DMS 273 (cell line): ENCODE results near the gene PPP2R2B.

Source experiments
- DNase-seq: peaks from one replicate; lab custom pipeline; 2025; ENCODE audit not compliant: unreplicated experiment; lab: John Stamatoyannopoulos, UW

Gene PPP2R2B

DNA sequence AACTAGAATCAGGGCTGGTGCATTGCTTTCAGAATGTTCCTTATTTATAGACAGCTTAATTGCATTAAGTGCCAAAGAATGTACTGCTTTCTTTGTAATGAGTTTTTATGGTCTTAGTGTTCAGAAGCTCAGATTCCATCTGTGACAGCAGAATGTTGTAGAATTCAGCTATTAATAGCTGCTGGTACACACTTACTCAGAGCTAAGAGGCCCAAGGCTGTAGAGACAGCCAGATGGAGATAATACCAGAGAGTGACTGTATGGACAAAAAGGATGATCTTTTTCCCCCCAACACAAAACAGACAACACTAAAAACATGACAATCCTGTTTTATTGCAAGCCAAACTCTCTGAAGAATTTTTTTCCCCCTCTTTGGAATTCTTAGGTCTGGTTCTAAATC lies 50.2 kb downstream of the PPP2R2B start:
- DNase-seq = peak; percentile 72

DNA sequence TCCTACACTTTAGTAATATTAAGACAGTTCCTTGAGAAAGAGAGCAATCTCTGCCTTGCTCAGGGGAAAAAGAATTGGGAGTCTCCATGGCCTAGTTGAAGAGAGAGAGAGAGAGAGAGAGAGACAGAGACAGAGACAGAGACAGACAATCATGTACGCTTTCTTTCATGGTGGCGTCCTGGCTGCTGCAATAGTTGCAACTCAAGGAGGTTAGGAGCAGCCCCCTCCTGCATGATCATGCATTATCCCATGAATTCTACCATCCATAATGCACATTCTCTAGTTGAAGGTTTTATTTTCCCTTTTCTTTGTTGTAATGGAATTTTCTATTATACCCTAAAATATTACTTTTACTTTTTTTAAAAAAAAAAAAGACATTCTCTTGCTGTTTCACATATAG lies 50.7 kb downstream of the PPP2R2B start:
- DNase-seq = no peak

DNA sequence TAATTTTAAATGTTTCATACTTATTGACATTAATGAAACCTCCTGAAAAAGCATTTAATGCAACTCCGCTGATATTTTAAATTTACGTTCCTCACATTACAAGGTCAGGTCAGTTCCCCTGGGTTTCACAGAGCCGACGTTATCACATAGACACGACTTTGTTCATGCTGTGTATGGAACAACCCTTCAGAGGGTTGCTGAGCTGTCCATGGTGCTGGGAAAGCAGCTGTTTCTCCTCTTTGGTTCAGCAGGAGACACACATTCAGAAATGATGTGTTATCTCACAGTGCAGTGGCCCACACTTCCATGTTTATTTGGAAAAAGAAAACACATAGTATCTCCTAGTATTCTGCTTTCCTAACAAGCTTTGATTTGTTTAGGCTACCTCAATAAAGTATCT lies 53.5 kb downstream of the PPP2R2B start:
- peak; percentile 48 for DNase-seq

DNA sequence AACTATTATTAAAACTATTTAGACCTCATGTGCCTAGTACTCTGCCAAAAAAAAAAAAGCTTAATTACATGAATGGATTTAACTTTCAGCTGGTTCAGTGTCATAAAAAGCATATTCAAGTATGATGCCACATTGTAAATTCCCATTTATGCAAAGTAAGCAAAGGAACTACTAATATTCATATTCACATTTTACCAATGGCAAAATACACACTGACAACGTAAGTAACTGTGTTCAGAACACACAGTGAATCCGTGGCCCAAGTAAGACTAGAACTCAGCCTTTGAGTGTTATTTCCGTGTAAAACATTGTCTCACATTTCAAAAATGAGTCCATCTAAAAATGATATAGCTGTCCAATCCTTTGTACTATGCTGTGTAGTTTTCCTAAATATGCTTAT lies 56.8 kb downstream of the PPP2R2B start:
- no peak for DNase-seq

DNA sequence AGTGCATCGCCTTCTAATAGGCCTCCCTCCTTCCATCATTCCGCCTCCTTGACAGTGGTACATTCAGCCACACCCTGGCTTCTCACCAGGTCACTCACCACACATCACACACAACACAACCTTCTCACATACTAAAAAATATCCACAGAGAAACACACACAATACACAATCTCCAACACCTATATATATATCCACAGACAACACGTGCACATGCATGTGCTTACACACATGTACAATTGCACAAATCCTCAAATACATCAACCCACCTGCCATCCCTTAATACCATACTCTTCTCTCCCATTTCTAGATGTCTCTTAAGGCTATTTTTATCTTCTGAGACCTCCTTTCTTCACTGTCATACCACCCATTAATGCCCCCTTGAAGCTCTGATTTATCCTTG lies 57.6 kb downstream of the PPP2R2B start:
- no peak for DNase-seq

DNA sequence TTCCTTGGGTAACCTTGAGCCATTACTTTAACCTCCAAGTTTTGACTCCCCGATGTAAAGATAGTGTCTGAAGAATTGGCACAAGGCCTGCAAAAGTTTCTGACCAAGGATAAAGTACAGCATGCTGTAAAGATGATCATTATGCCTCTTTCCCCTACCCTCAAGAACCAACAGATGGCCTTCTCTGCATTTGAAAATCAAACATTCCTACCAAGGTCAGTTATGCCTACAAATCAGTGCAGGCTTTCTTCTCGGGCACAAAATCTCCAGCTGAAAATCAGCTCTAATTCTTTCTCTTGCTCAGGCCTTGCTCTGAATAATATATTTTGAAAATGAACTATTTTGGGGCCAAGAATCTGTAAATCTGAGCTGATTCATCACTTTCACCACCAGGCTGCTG lies 59.7 kb downstream of the PPP2R2B start:
- peak; percentile 53 for DNase-seq

DNA sequence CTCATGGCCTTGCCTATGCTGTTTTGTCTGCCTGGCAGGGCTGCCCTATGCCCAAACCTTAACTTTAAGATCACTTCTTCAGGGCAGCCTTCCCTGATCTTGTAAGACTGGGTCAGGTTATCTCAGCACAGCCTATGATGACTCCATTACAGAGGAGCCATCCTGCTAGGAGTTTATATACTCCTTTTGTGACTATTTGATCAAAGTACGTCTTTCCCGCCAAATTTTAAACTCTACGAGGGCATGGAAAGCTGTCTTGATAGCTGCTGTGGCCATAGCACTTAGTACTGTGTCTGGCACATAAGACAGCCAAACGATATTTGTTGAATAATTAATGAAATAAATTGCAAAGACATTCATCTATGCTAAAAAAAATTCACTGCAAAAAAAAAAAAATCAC lies 60.6 kb downstream of the PPP2R2B start:
- DNase-seq = no peak

DNA sequence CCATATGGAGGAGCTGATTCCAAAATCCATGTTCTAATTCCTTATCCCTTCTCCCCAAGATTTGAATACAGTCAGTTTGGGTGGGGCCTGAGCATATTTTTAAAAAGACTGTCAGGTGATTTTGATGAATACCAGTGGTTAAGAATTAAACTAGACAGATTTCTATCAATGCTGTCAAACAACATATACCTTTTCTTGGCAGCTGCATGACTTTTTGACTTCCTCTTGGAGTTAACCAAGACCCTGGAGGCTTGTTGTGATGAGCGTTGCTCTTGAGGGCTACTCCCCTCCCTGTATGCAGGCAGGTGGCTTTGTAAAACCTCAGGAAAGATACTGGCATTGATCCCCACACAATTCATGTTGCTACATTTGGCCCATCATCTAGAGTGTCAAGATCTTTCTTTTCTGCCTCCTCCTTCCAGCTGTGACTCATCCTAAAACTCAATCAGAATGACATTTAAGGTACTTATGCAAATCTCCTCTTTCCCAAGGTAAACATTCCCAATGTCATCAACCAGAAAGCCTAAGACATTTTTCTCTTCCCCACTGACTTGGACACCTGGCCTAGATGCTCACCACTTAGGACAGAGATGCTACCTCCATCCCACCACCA lies 61.7 kb downstream of the PPP2R2B start:
- no peak for DNase-seq

DNA sequence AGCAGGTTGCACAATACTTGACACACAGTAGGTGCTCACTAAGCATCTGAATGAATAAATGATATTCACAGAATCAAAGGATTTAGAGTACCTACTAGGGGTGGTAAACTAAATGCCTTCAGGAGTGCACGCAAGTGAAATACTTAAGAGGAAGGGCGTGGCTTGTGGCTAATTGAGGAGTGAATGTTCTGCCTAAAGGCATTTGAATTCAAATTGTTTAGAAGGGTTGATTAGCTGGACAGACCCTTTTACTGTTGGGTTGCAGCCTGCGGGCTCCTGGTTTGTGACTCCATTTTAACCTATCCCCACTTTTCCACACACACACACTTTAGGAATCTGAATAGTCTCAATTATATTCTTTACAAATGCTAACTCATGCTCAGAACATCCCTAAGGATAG lies 63.1 kb downstream of the PPP2R2B start:
- no peak for DNase-seq

DNA sequence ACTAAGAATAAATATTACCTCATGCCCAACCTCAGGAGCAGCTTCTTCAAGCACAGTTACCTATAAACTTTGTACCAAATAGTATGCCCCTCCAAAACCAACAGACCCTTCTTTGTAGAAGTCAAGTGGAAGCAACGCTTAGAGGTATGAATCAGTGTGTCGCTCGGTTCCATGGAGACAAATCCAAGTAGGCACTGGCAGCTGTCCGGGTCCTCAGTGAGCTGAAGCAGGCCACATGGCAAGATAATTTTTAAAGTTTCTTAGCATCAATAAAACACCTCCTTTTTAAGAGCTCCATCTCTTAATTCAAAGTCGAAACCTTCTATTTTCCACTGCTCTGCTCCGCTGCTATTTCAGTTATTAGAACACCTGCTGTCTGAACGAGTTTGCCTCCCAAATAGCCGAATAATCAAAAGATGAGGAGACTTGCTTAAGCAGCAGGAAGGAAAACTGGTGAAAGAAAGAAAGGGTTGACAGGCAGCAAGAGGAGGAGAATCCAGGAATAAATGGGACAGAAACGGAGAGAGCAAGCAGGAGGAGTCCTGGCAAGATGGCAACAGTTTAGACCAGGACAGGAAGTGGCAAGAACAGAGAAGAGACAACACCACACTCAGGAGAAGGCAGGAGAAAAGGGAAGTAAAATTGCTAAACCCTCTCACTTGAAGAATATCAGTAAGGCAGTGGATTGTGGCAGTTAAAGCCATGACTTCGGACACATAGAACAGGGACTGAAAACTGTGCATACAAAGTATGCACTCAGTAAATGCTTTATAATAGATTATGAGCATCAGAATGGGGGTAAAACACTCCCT lies 65.0 kb downstream of the PPP2R2B start:
- peak; percentile 12 for DNase-seq

DNA sequence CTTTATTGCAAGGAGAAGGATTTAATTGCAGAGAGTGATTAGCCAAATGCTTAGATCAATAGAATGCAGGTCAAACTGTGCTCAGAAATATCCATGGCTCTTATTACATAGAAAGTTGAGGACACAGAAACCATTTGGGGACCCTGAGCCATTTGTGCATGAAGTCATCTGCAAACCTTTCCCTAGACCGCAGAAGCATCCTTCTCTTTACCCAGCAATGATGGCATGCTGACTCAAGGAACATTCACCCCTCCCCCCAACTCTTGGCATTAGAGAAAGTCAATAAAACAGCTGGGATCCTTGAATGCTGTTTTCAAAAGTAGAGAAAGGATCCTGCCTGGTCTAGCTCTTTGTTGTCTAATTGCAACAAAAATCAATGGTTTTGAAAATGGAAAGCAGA lies 73.5 kb downstream of the PPP2R2B start:
- peak; percentile 30 for DNase-seq

DNA sequence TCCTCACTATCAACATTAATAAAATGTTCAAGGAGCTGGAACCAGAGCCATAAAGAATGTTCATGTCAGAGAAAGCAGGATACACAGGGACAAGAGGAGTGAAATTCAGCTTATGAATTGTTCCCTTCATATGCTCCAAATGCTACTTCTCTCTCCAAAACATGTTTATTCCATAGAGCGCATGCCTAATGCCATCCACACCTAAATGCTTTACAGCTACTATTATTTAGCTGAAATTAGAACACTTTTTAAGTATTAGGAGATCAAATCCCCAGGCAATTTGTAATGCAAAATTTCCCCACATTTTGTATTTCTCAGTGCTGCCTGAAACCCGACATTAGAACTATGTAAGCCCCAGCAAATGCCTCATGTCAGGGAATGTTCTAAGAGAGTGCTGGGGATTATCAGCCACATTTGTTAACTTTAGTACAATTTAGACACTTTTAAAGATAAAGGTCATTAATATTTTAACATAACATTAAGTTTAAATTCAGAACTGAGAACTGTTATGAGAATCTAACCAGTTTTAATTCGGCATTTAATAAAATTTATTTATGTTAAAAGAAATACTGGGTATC lies 75.5 kb downstream of the PPP2R2B start:
- DNase-seq = no peak

DNA sequence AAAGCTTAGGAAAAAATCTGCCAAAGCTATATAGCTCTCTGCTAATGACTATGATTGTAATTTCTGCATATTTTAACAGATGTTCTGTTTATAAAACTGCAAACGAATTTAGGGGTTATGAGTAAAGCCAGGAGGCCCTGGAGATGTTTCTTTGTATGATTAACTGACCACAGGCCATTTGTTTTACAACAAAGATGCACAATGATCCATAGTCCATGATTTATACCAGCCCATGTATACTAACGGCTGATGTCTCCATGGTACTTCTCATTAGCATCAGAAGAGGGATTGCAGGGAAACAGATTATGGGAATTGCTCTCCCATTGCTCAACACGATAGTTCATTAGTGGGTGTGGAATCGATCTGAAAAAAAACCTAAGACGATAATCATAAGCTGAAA lies 78.9 kb downstream of the PPP2R2B start:
- DNase-seq = no peak

DNA sequence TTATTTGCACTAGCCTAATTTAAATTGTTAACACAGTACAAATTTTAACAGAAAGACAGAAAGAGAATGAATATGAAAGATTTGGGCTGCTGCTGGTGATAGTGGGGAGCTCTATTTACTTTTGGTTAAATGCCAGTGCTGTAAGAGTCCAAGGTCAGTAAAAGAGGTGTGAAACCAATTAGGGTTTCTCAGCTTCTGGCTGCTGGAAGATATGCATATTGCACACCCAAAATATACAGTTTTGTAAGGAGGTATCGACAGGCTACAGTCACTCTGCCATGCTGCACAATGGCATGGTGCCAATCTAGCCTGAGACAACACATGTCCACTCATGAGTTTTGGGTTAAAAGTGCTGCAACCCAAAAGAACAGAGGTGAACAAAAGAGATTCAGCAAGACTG lies 79.3 kb downstream of the PPP2R2B start:
- peak; percentile 51 for DNase-seq

DNA sequence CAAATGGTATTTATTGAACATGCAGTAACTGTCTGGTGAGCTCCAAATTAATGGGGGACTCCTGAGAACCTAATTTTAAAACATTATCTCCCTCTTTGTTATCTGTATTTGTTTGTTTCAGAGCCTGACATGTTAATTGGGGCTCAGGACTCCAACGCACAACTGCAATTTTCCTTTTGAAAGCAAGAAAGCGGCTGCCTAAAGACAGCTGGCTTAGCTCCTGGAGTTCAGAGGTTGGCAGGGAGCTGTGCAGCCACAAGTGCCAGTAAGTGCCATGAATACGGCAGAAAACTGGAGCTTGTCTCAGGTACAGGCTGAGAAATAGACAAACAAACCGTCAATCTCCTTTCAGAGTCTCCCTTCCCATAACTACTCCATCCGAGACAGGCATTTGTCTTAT lies 80.9 kb downstream of the PPP2R2B start:
- peak; percentile 63 for DNase-seq

DNA sequence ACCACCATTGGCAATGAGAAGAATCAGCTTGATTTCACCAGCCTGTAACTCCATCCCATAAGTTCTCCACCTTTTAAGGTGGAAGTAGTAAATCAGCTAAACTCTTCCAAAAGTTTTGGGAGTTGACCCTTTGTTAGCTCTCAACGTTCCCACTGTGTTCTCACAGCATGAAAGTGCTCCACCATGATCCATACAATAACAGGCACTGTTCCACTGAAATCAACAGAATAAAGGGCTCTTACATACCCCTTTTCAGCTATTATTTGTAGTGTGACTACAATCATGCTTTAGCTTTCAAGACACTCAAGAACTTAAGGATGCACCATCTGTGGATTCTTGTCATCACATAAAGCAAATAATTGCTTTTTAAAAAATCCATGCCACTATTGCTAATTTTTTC lies 81.6 kb downstream of the PPP2R2B start:
- no peak for DNase-seq

DNA sequence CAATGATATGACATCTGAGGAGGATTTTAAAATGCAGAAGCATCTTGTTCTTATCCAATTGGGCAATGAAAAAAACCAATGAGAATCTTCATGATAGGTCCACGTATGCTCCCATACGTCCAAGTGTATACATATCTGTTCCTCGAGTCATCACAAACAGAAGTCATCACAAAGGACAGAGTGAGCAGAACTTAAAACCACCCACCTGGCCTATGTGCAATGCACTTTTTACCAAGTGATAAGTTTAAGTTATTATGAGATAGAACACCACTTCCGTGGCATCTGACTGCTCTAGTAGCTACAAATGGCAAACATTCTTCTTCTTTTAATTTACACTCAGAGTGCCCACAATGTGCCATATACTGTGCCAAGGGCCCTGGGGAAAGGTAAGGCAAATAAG lies 82.4 kb downstream of the PPP2R2B start:
- DNase-seq = no peak

DNA sequence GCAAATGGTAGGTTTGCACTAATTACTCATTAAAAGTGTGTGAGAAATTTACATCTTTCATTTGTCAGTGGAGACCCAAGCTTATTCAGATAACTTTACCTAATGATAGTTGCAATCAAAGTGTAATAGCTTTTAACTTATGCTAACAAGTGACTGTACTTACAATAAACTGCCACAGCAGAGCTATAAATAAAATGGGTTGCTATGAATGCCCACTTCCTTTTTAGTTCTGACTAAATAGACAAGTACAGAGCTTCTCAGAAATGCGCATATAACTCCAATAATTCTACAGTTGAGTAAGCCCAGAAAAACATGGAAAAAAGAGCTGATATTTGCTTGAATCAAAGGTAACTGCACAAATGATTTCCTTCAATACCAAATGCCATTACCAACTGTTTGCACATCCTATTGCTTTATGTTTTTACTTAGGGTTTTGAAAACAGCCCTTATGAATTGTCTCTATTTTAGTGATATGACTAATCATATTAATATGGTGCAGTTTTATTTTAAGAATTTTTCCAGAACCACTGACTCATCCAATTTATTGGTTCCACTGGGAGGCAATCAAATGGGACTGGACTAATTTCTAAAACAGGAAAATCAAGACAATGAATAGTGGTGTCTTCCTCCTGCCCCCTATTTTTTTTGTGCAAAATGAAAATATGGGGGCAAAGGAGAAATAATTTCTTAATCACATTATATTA lies 84.1 kb downstream of the PPP2R2B start:
- no peak for DNase-seq

DNA sequence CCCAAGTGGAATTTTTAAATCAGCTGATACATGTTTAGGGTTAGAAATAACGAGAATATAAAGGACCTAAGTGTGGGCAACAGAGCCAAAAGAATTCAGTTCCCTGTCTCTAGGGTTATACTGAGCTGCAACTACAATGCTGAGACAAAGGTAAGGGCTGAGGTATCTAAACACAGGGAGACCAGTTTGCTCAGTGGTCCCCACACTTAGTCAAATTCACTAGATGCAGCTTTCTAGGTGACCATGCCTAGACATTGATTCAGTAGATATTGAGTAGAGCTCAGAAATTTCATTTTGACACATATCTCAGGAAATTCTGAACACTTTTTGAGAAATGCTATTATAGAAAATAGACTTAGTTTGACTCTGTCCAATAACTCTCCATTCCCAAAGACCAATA lies 84.8 kb downstream of the PPP2R2B start:
- DNase-seq = no peak

DNA sequence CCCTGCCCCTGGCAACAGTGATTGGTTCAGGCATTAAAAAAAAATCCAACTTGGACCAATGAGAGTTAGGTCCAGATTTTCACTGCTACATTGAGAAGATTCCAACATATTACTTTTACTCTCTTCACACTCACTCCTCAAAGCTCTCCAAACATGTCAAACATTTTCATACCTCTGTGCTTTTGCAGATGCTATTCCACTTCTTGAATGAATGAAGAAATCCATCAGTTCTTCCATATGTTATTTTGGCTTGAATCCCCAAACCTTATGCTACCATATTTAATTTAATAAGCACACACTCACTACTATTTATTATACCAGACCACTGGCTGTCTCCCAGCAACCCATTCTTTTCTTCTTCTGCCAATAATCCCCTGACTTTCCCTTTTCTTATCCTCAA lies 87.1 kb downstream of the PPP2R2B start:
- DNase-seq = no peak

DNA sequence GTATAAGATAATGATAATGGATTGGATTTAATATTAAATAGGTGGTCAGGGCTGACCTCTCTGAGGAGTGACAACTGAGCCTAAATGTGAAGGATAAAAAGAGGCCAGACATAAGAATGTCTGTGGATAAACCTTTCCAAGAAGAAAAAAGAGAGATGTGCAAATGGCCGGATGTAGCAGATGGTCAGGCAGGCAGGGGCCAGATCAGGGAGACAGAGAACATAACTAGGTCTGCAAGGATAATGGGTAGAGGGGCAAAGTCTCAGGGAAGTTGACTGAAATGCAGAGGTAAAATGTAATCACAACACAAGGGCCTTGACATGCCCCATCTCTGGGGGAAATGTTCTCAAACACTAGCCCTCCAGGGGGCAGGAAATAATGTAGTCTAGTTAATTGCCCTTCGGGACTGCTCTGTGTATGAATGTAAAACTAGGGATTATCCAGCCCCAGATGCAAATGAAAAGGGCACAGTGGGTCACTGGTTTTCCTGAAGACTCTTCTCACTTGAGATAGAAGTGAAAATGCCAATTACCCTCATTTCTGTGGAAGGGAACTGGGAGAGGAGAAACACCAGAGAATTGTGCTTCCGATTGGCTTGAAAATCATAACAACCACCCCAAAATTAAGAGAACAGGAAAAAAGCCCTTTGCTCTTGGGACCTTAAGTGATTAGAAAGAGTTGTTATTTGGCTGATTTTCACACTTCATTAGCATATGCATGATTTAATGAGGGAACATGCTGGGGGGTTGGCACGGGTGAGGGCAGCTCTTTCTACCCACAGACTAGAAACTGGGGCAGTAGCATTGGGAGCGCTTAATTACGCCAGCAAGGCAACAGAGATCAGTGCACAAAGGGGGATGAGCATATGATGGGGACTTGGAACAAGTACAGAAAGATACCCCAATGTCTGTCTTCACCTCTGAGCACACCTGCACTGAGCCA lies 88.6 kb downstream of the PPP2R2B start:
- peak; percentile 57 for DNase-seq
